K562 (cell line): Measurements from ENCODE around the gene SORCS1. TPM values are rescaled to one million over a fixed set of nuclear protein-coding genes. Genes with fewer than 3 reads are reported as not detected.

Source experiments
- ASH1L ChIP-seq: fragments of 450-650 bp; IDR thresholded peaks from 2 replicates; pipeline ENCODE4 v1.6.1; 2018; ENCODE audit warnings: borderline replicate concordance, mild to moderate bottlenecking, low read depth; ENCODE audit not compliant: partially characterized antibody
- ATF1 ChIP-seq, 2 experiments: fragments of 450-650 bp in 1 of 2; IDR thresholded peaks; 2 replicates each; pipeline ENCODE4 v1.6.1; 2016; ENCODE audit warnings: missing compliant biosample characterization in 1 of 2, missing genetic modification characterization in 1 of 2
- CBFB ChIP-seq: sonication (generic); formaldehyde crosslinking; IDR thresholded peaks from 2 replicates; pipeline ENCODE4 v1.4.0; 2020; ENCODE audit warnings: mild to moderate bottlenecking, missing genetic modification reagents
- ERF ChIP-seq: fragments of 450-650 bp; formaldehyde crosslinking; IDR thresholded peaks from 2 replicates; pipeline ENCODE4 v1.4.0; 2020; ENCODE audit warnings: mild to moderate bottlenecking, mixed read lengths
- HDAC8 ChIP-seq: fragments of 450-650 bp; IDR thresholded peaks from 2 replicates; pipeline ENCODE4 v1.6.1; 2016; ENCODE audit warnings: mild to moderate bottlenecking, missing genetic modification characterization, moderate library complexity, missing compliant biosample characterization
- HNRNPLL ChIP-seq: fragments of 200-400 bp; formaldehyde crosslinking; IDR thresholded peaks from 2 replicates; pipeline ENCODE4 v1.6.1; 2017; ENCODE audit warnings: low read length, low read depth, mild to moderate bottlenecking; ENCODE audit not compliant: poor library complexity, severe bottlenecking
- KAT2B ChIP-seq: IDR thresholded peaks from one replicate; pipeline ENCODE4 v1.6.1; 2012; ENCODE audit warnings: low read depth, mild to moderate bottlenecking, control low read depth, inconsistent platforms, low read length, moderate library complexity
- KAT7 ChIP-seq: sonication (generic); formaldehyde crosslinking; IDR thresholded peaks from 2 replicates; pipeline ENCODE4 v1.8.0; 2022; ENCODE audit warnings: missing genetic modification reagents, mild to moderate bottlenecking, borderline replicate concordance
- MTA2 ChIP-seq: fragments of 450-650 bp; IDR thresholded peaks from 2 replicates; pipeline ENCODE4 v1.6.1; 2016; ENCODE audit warnings: low read depth
- NR1H2 ChIP-seq: sonication (generic); formaldehyde crosslinking; IDR thresholded peaks from 2 replicates; pipeline ENCODE4 v1.4.0; 2020; ENCODE audit warnings: mild to moderate bottlenecking, missing genetic modification reagents
- PHB ChIP-seq: fragments of 250-450 bp; sonication (Bioruptor Pico); IDR thresholded peaks from 2 replicates; pipeline ENCODE4 v1.5.0; 2021
- PURB ChIP-seq: sonication (generic); formaldehyde crosslinking; IDR thresholded peaks from 2 replicates; pipeline ENCODE4 v1.9.0; 2021; ENCODE audit warnings: low read depth, mild to moderate bottlenecking, missing genetic modification reagents
- SNRNP70 ChIP-seq: fragments of 200-400 bp; formaldehyde crosslinking; optimal IDR thresholded peaks from 2 replicates; pipeline ENCODE3; 2017; ENCODE audit warnings: low read depth, low read length
- TFAP4 ChIP-seq: sonication (generic); formaldehyde crosslinking; IDR thresholded peaks from 2 replicates; pipeline ENCODE4 v1.8.0; 2022; ENCODE audit warnings: missing genetic modification reagents, mild to moderate bottlenecking, moderate library complexity, borderline replicate concordance
- XRCC5 ChIP-seq: fragments of 200-400 bp; formaldehyde crosslinking; IDR thresholded peaks from 2 replicates; pipeline ENCODE4 v1.6.1; 2017; ENCODE audit warnings: low read depth, mild to moderate bottlenecking, low read length
- ZFP36 ChIP-seq: fragments of 150-350 bp; IDR thresholded peaks from 2 replicates; pipeline ENCODE4 v1.6.1; 2018; ENCODE audit warnings: low read length, low read depth; ENCODE audit not compliant: partially characterized antibody
- ZNF445 ChIP-seq: fragments of 250-450 bp; sonication (Bioruptor Pico); IDR thresholded peaks from 2 replicates; pipeline ENCODE4 v1.4.0; 2020; ENCODE audit warnings: low read depth, mild to moderate bottlenecking, moderate library complexity
- ZNF512 ChIP-seq: IDR thresholded peaks from 2 replicates; pipeline ENCODE4 v1.6.1; 2016; ENCODE audit warnings: missing genetic modification characterization, missing compliant biosample characterization
- polyA plus RNA-seq, 8 experiments: library from polyadenylated mRNA; depleted of rRNA in 4 of 8; stranded (reverse) in 5 of 8; unstranded in 3 of 8; fragments of >200 nt; fragmentation: Nextera tagmentation in 2 of 8; fragmentation: Illumina TruSeq in 1 of 8; extraction: Ambion mirVana in 2 of 8; extraction: Trizol in 1 of 8; gene quantifications; 2 replicates each; pipeline versions ENCODE4 v1.2.1 to v1.2.3, GENCODE V29; 2011 to 2014; ENCODE audit warnings: inconsistent platforms in 1 of 8, missing spikeins in 1 of 8
- total RNA-seq, 7 experiments: library from RNA; depleted of rRNA in 6 of 7; stranded (reverse); fragments of >200 nt in 6 of 7; fragmentation: Illumina TruSeq in 2 of 7; extraction: Trizol in 2 of 7; gene quantifications; 2 replicates each; pipeline versions ENCODE4 v1.2.1 to v1.2.3, GENCODE V29; 2011 to 2021; ENCODE audit warnings: low replicate concordance in 1 of 7
- TF ChIP-seq, protein P1 (sequence below), 2 experiments: fragments of 450-650 bp; IDR thresholded peaks; 2 replicates each; pipeline ENCODE4 v1.6.1; 2016; ENCODE audit warnings: mild to moderate bottlenecking in 2 of 2, borderline replicate concordance in 1 of 2, low read depth in 1 of 2, moderate library complexity in 1 of 2

The SORCS1 gene
- total and polyA plus RNA-seq, 9 of the 15 experiments (the other 6 are each of a cell fraction or from before 2014, with no cell fraction given): 1.5 to 3.9 (median 2.7) TPM

- TF ChIP-seq ZNF512 (tag) (no peak), ERF (CRISPR knock-in tag) (no peak), ATF1 (CRISPR knock-in tag; IDR thresholded peaks at IDR 0.05) (no peak), ATF1 (tag; IDR thresholded peaks at IDR 0.05) (no peak), XRCC5 (no peak), TFAP4 (CRISPR knock-in tag) (no peak), HDAC8 (tag) (no peak), NR1H2 (CRISPR knock-in tag) (no peak), ASH1L (no peak), CBFB (CRISPR knock-in tag) (no peak), ZFP36 (no peak), PHB (CRISPR knock-in tag) (no peak), HNRNPLL (no peak), KAT7 (CRISPR knock-in tag) (no peak), PURB (no peak), KAT2B (no peak), SNRNP70 (no peak), MTA2 (peak; percentile 66; the same call in 1 of the 2 replicates), ZNF445 (CRISPR knock-in tag) (no peak)
- TF ChIP-seq, protein P1, sequence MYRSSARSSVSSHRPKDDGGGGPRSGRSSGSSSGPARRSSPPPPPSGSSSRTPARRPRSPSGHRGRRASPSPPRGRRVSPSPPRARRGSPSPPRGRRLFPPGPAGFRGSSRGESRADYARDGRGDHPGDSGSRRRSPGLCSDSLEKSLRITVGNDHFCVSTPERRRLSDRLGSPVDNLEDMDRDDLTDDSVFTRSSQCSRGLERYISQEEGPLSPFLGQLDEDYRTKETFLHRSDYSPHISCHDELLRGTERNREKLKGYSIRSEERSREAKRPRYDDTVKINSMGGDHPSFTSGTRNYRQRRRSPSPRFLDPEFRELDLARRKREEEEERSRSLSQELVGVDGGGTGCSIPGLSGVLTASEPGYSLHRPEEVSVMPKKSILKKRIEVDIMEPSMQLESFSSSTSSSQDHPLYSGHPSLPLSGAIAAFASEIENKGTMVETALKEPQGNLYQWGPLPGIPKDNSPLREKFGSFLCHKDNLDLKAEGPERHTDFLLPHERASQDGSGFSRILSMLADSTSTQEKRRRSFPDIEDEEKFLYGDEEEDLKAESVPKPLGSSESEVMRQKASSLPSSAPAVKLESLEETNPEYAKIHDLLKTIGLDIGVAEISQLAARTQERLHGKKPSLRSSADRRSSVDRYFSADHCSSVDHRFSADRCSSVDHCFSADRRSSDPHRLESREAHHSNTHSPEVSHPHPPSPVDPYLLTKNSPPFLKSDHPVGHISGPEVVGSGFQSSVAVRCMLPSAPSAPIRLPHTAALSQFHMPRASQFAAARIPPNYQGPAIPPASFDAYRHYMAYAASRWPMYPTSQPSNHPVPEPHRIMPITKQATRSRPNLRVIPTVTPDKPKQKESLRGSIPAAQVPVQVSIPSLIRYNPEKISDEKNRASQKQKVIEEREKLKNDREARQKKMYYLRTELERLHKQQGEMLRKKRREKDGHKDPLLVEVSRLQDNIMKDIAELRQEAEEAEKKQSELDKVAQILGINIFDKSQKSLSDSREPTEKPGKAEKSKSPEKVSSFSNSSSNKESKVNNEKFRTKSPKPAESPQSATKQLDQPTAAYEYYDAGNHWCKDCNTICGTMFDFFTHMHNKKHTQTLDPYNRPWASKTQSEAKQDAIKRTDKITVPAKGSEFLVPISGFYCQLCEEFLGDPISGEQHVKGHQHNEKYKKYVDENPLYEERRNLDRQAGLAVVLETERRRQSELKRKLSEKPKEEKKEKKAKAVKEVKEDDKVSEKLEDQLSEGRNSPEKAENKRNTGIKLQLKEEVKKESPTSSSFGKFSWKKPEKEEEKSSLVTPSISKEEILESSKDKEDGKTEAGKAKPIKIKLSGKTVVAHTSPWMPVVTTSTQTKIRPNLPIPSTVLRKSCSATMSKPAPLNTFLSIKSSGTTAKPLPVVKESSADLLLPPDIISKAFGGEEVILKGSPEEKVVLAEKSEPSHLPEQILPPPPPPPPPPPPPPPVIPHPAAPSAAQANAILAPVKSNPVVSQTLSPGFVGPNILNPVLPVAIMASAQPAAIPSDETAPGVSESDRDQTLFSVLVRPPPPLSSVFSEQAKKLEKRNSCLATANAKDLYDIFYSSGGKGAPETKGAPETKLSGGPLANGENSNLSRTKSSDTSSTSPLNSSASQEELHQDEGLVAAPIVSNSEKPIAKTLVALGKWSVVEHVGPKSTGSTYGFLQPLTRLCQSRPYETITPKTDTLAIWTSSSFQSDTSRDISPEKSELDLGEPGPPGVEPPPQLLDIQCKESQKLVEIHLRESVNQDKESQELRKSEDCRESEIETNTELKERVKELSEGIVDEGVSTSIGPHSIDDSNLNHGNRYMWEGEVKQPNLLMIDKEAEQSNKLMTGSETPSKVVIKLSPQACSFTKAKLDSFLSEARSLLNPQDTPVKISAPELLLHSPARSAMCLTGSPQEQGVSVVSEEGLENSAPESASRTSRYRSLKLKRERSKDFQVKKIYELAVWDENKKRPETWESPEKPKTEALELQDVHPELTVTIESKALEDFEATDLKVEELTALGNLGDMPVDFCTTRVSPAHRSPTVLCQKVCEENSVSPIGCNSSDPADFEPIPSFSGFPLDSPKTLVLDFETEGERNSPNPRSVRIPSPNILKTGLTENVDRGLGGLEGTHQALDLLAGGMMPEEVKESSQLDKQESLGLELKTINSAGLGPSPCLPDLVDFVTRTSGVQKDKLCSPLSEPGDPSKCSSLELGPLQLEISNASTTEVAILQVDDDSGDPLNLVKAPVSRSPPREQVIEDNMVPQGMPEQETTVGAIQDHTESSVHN (IDR thresholded peaks at IDR 0.05; ENCODE audit: borderline replicate concordance in 1 of 2, low read depth in 1 of 2): no peak
These were observed 138.8 kb downstream of the SORCS1 start (continued) for GRCh38 chr10:107025676-107026075.
